Adrenal gland (tissue), 5 donors: Measurements from ENCODE around the gene RPEL1.

Source experiments
- CTCF ChIP-seq, 6 experiments: fragments of 450-650 bp in 4 of 6; fragments of 200-600 bp in 2 of 6; sonication (generic) in 1 of 6; IDR thresholded peaks; 1 replicate in 5 of 6; 2 replicates in 1 of 6; pipeline versions ENCODE4 v1.5.1 to v1.8.0; 2016 to 2021; ENCODE audit warnings: antibody characterized with exemption in 6 of 6, mild to moderate bottlenecking in 2 of 6, moderate library complexity in 1 of 6
- POLR2A ChIP-seq, 2 donors: fragments of 450-650 bp; IDR thresholded peaks; one replicate each; pipeline ENCODE4 v1.6.1; 2017; ENCODE audit warnings: antibody characterized with exemption in 2 of 2, mild to moderate bottlenecking in 2 of 2, moderate library complexity in 1 of 2
- donor health status: DM: no; HTN: no; CAD: no.

DNA sequence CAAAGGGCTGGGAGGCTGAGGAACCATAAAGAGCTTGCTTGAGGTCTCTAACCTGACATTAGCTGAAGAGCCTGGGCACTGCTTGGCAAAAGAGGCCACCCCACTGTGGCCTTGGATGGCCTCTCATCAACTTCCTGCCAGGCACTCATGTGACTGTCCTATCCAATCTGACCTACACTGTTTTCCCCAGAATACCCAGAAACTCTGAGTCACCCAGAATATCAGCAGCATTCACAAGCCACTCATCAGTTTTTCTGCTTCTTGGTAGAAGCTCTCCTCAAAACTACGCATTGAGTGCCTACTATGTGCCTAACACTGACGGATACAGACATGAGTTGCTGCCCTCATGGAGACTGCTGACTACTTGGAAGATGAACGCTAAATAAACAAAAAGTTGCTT is 48.5 kb upstream of the RPEL1 start:
- TF ChIP-seq CTCF (IDR thresholded peaks at IDR 0.05) (no peak), POLR2A (IDR thresholded peaks at IDR 0.05) (peak in 1 of 2 donors; percentile 83)
